ENCODE results near the gene EFCAB6.
"Not testable (repeated sequence)": the region's sequence is repeated elsewhere in the genome, so short reads cannot be mapped to it uniquely, and the experiment has no call there.

The EFCAB6 gene

DNA sequence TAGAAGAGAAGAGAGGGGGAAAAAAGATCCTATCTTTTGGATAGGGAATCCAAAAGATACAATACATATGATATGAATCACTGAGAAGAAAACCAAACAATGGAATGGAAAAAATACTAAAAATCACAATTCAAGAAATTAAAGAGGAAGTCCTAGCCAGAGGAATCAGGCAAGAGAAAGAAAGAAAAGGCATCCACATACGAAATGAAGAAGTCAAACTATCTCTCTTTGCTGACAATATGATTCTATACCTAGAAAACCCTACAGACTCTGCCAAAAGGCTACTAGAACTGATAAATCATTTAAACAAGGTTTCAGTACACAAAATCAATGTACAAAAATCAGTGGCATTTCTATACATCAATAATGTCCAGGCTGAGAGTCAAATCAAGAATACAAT is 91.4 kb downstream of the EFCAB6 start:
- no peak for DNase-seq (ENCODE audit: low read depth in 3 of 3, low spot score in 1 of 3)

DNA sequence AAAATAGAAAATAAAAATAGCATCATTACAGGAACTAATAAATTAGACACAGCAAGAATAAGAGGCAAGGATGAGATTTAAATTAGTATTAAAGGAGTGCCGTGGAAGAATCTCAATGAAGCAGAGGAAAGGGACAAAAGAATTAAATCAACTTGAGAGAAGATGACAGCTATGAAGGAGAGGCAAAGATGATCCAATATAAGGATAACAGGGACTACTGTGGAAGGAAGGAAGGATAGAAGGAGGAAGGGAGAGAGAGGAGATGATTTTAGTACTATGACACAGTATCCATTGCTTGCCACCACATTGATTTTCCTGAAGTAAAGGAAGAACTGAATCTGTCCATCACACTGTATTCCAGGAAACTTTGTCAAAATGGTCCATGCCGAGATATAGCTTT is 98.0 kb downstream of the EFCAB6 start:
- no peak for DNase-seq (ENCODE audit: low read depth in 3 of 3, low spot score in 1 of 3)

DNA sequence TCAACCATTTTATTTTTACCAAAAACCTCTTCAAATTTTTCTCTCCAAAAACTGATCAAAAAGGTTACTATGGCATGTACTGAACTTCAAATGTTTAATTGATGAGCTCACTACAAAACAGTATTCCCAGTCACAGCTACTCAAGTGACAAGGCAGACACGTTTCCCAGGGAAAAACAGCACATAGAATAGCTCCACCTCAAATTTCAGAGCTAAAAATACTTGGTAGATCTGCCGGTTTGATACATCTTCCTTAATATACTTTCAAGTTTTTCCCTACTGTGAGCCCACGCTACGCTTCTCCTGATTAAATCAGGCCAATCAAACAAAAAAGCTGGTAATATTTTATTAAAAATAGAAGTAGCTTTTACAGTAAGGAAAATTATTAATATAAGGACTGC is 100.4 kb downstream of the EFCAB6 start:
- no peak for DNase-seq (ENCODE audit: low read depth in 3 of 3, low spot score in 1 of 3)

DNA sequence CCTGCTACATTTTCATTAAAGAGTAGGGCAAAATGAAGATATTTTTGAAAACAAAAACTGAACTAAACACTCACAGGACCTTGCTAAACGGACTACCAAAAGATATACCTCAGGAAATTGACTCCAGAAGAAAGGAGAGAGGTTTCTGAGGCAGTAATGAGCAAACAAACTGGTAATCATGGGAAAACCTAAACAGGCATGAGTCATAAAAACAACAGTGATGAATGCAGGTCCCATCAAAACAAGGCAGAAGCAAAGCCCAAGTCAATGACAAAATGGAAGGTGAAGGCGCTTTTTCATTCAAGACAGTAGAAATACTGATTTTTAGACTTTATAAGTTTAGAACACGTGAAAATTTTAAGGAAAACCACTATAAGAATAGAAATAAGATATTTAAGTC is 104.5 kb downstream of the EFCAB6 start:
- no peak for DNase-seq (ENCODE audit: low read depth in 3 of 3, low spot score in 1 of 3)

DNA sequence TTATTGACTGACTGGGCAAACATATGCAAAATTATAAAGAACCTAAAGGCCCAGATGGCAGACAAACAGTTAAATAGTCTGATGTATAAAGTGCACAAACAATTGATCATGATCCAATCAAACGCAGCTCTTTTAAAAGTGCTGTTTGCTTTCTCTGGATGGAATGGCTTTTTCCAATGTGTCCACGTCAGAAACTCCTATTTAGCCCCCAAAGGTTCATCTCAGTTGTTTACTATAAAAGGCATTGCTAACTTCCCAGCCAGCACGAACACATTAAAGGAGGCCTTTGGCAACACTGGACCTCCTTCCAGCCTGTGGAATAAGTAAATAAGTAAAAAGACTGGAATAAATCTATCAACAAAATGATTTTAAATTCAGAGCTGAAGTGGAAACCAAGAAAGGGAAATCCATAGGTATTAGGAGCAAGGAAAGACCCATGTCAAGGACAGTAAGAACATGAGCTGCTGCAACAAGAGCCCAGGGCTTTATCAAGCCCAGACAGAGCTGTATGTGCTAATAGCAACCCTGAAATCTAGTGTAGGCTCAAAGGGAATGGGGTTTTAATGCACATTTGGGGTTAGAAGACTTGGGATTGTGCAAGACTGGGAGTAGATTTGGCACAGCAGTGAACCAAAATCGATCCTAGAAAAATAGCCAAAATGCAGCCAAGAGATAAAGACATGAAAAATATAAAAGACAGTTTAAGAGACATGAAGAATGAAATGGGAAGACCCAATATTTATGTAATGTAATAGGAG is 105.4 kb downstream of the EFCAB6 start:
- DNase-seq (ENCODE audit: low read depth in 3 of 3, low spot score in 1 of 3): no peak

DNA sequence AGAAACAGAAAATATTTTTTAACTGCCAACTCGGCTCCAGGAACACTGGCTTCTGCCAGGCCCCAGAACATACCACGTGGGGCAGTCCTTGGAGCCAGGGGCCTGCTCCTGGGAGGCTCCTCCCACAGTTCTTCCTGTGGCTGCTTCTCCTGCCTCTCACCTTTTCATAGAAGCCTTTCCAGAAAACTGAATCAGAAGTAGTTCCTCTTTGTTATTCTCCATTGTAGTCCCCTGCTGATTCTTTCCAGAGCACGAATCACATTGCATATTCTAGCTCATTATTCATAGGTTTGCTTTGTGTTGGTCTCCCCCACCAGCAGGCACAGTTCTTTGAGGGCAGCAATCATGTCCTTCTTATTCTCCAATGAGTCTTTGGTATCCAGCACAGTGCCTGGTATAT is 106.0 kb downstream of the EFCAB6 start:
- DNase-seq (ENCODE audit: low read depth in 3 of 3, low spot score in 1 of 3): no peak

DNA sequence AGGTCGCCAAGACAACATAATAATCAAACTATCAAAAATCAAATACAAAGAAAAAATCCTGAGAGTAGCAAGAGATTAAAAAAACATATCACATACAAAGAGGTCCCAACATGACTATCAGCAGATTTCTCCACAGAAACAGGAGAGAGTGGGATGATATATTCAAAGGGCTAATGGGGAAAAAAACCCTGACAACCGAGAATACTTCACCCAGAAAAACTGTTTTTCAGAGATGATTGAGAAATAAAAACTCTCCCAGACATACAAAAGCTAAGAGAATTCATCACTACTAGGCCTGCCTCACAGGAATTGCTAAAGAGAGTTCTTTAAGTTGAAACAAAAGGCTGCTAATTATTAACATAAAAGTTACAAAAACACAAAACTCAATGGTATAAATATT is 108.1 kb downstream of the EFCAB6 start:
- DNase-seq (ENCODE audit: low read depth in 3 of 3, low spot score in 1 of 3): no peak

- no peak for DNase-seq (ENCODE audit: low read depth in 3 of 3, low spot score in 1 of 3)
Measured at GRCh38 chr22:43698403-43698802, 113.7 kb downstream of the EFCAB6 start.

DNA sequence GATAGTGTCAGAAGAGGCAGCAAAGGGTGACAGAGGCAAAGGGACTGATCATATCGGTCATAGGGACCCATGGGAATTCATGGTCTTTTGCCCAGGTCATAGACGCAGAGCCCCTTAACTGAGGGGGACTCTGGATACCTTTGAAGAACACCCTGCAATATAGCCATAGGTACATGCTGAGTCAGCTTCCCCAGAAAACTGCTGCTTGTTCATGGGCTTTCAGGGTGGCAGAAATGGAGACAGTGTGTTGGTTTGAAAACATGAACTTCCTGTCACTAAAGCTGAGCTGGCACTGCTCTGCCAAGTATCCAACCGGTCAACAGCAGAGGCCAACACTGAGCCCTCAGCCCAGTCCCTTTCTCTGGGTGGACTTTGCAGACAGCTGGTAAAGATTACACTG is 114.2 kb downstream of the EFCAB6 start:
- DNase-seq (ENCODE audit: low read depth in 3 of 3, low spot score in 1 of 3): no peak

- no peak for DNase-seq (ENCODE audit: low read depth in 3 of 3, low spot score in 1 of 3)
Measured at GRCh38 chr22:43693249-43693648, 118.9 kb downstream of the EFCAB6 start.

DNA sequence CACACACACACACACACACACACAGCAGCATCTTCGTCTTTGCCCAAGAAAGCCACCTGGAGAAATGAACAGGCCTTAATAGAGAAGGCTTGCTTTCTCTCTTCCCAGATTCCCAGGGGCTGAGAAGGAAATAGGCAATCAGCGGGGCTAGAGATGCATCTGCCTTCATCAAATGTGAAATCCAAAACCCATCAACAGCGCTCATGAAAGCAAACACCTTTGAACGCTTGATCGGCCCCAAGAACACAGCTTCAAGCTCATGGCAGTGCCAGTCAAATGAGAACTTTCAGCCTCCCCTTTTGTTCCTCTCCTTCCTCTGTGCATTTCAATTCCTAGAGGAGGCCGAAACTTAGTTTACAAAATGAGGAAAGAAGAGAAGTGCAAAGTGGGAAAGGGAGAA is 122.7 kb downstream of the EFCAB6 start:
- DNase-seq (ENCODE audit: low read depth in 3 of 3, low spot score in 1 of 3): no peak

DNA sequence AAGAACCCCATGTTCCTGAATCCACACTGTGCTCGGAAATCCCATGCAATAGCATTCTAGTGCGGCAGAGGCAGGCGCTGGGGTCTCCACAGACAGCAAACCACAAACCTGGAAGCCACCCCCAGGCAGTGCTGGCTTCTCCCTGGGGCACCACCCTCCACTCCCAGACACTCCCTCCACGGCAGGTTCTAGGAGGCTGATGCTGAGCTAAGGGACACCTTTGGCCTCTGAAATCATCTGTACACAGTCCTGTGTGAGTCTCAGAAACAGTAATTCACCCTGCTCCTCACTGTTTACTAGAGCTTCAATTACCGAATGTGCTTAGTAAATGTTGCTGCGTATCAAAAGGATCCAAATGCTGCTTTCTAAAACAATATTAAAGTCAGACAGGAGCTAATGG is 129.3 kb downstream of the EFCAB6 start:
- DNase-seq (ENCODE audit: low read depth in 3 of 3, low spot score in 1 of 3): no peak

- DNase-seq (ENCODE audit: low read depth in 3 of 3, low spot score in 1 of 3): no peak
Measured at GRCh38 chr22:43681731-43682360, 130.3 kb downstream of the EFCAB6 start.

DNA sequence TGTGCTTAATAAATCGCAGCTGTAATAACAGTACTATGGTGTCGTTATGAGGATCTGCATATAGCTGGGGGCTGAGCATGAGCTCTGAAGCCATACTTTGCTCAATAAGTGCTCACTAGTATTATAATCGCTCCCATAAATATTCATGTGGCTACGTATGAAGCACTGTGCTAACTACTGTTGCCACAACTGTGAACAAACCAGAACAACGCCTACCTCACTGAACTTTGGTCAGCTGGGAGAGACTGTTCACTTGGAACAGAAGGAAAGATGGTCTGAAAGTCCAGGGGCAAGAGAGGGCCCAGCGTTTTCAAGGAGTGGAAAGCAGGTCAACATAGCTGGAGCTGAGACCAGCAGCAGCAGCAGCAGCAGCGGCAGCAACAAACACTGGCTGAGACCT is 141.6 kb downstream of the EFCAB6 start:
- no peak for DNase-seq (ENCODE audit: low read depth in 3 of 3, low spot score in 1 of 3)

DNA sequence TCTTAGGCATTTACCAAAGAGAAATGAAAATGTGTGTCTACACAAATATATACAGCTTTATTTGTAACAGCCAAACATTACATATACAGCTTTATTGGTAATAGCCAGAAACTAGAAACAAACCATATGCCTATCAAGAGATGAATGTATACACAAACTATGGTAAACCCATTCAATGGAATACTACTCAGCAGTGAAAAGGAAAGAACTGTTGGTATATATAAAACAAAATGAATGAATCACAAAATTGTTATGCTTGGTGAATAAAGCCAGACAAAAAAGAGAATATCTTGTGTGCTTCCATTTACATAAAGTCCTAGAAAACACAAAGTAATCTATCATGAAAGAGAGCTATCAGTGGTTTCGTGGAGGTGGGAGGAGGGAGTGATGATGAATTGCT is 142.9 kb downstream of the EFCAB6 start:
- no peak for DNase-seq (ENCODE audit: low read depth in 3 of 3, low spot score in 1 of 3)

GRCh38 chr22:43667656-43668055 is 144.4 kb downstream of the EFCAB6 start:
- DNase-seq (ENCODE audit: low read depth in 3 of 3, low spot score in 1 of 3): no peak

DNA sequence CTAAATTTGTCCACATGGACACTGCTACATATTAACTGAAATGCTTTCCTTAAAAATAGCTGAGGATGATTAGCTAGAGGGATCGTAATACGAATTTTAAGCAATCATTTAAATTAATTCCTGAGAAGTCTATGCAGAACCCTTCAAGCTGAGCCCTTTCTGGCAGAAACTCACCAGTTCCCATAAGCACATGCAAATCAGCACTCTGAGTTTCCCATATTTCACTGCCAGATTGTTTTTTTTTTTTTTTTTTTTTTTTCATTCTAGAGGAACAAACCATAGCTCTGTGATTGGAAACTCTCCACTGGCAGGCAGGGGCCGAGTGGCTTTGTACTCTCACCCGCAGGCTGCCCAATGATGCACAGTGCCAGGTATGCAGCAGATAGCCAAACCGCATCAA is 145.6 kb downstream of the EFCAB6 start:
- DNase-seq (ENCODE audit: low read depth in 3 of 3, low spot score in 1 of 3): no peak

DNA sequence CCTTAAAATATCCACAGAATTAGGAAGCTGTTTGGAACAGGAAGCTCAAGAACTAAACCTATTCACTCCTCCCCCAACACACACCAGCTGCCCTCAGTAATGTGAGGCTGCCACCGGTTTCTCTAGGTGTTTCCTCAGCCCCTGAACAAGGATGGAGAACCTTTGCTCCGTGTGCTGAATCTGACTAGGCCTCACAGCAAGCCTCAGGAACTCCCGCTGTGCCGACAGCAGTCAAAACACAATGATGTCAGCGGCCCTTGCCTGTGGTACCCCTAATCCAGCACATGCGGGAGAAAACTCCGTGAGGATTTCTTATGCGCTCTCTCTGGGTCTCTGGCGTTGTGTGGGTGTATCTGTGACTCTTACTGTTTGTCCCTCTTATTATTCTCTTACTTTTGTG is 153.3 kb downstream of the EFCAB6 start:
- DNase-seq (ENCODE audit: low read depth in 3 of 3, low spot score in 1 of 3): no peak

- not testable (repeated sequence) for DNase-seq (ENCODE audit: low read depth in 3 of 3, low spot score in 1 of 3)
Measured at GRCh38 chr22:43656581-43656980, 155.5 kb downstream of the EFCAB6 start.

DNA sequence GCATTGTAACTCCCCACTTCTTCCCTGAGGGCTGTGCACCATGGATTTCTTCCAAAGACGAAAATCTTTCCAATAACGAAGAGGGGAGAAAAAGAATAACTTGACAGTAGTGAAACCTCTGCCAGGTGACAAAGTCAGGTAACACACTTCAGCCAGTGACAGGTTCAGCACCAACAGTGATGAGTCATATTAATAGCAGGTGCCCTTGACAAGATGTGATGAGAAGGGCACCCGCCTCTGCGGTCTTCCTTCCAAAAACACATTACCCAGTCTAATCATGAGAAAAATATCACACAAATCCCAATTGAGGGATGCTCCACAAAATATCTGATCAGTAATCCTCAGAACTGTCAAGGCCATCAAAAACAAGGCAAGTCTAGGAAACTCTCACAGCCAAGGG is 157.8 kb downstream of the EFCAB6 start:
- no peak for DNase-seq (ENCODE audit: low read depth in 3 of 3, low spot score in 1 of 3)

- DNase-seq (ENCODE audit: low read depth in 3 of 3, low spot score in 1 of 3): no peak
Measured at GRCh38 chr22:43652845-43653244, 159.3 kb downstream of the EFCAB6 start.

DNA sequence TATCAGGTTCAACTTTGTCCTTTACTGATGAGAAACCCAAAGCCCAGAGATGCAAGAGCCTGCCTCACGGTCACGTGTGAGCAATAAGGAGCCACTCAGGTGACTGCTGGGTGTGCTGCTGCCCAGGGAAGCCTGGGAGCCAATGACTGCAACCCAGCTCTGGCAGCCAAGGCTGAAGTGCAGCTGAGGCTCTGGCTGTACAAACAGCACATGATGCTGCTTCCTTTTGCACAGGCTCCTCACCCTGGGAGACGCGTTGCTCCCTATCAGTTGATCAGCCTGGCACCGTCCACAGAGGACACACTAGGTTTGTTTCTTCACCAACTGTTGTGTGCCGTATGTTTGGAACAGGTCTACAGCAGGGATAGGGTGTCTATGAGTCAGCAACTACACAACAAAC is 168.7 kb downstream of the EFCAB6 start:
- no peak for DNase-seq (ENCODE audit: low read depth in 3 of 3, low spot score in 1 of 3)
